Keratinocyte (primary cell): ENCODE results near the gene MADD. TPM values are rescaled to one million over a fixed set of nuclear protein-coding genes. Genes with fewer than 3 reads are reported as not detected.
A peak's percentile ranks its signal among the peaks of the same experiment; 100 is the strongest.

Experiments
- DNase-seq: peaks from one replicate; pipeline ENCODE4 v3.0.0-alpha.2; 2011; ENCODE audit warnings: low read depth, missing footprints, low spot score
- FAIRE-seq: peaks from 2 replicates; lab custom pipeline; 2011; peaks lifted over from hg19 to GRCh38; lab: Jason Lieb, UNC
- H2AFZ ChIP-seq: 2 replicates; pipeline ENCODE4 v1.6.0; 2012; ENCODE audit warnings: low read length, control low read depth, inconsistent platforms; ENCODE audit not compliant: control insufficient read depth
- H3K27ac ChIP-seq: 2 replicates; pipeline ENCODE4 v1.5.1; 2011; ENCODE audit warnings: low read length; ENCODE audit not compliant: control insufficient read depth, insufficient read depth
- H3K27me3 ChIP-seq: 3 replicates; pipeline ENCODE4 v1.6.0; 2011; ENCODE audit warnings: low read length; ENCODE audit not compliant: control insufficient read depth, insufficient read depth; ENCODE audit errors: extremely low read depth
- H3K36me3 ChIP-seq, 2 experiments: 2 replicates in 1 of 2; 3 replicates in 1 of 2; pipeline ENCODE4 v1.5.1; 2011; ENCODE audit warnings: low read length in 2 of 2, mild to moderate bottlenecking in 1 of 2; ENCODE audit not compliant: control insufficient read depth in 2 of 2, insufficient read depth in 2 of 2; ENCODE audit errors: extremely low read depth in 1 of 2
- H3K4me1 ChIP-seq: 3 replicates; pipeline ENCODE4 v1.5.1; 2011; ENCODE audit warnings: low read length; ENCODE audit not compliant: control insufficient read depth, insufficient read depth; ENCODE audit errors: extremely low read depth
- H3K4me2 ChIP-seq: 3 replicates; pipeline ENCODE4 v1.6.0; 2011; ENCODE audit warnings: low read depth, low read length; ENCODE audit not compliant: control insufficient read depth, insufficient read depth; ENCODE audit errors: extremely low read depth
- H3K4me3 ChIP-seq, 3 experiments: fragments of 200-600 bp in 1 of 3; sonication (generic) in 1 of 3; 2 replicates in 2 of 3; 3 replicates in 1 of 3; pipeline ENCODE4 v1.5.1; 2011 to 2016; ENCODE audit warnings: low read length in 3 of 3, mild to moderate bottlenecking in 3 of 3, control low read depth in 2 of 3, inconsistent platforms in 1 of 3, low read depth in 1 of 3, mixed read lengths in 1 of 3, mixed run types in 1 of 3, moderate library complexity in 1 of 3; ENCODE audit not compliant: control insufficient read depth in 2 of 3, insufficient read depth in 2 of 3; ENCODE audit errors: extremely low read depth in 1 of 3
- H3K79me2 ChIP-seq: 2 replicates; pipeline ENCODE4 v1.6.0; 2012; ENCODE audit warnings: low read length; ENCODE audit not compliant: control insufficient read depth, insufficient read depth
- H3K9ac ChIP-seq: 3 replicates; pipeline ENCODE4 v1.6.0; 2011; ENCODE audit warnings: low read length; ENCODE audit not compliant: control insufficient read depth, insufficient read depth; ENCODE audit errors: extremely low read depth
- H3K9me1 ChIP-seq: 3 replicates; pipeline ENCODE4 v1.6.0; 2011; ENCODE audit warnings: low read length; ENCODE audit not compliant: control insufficient read depth, insufficient read depth; ENCODE audit errors: extremely low read depth
- H3K9me3 ChIP-seq: 2 replicates; pipeline ENCODE4 v1.5.1; 2012; ENCODE audit warnings: low read depth, low read length; ENCODE audit not compliant: control insufficient read depth
- H4K20me1 ChIP-seq: 3 replicates; pipeline ENCODE4 v1.6.0; 2011; ENCODE audit warnings: low read length; ENCODE audit not compliant: control insufficient read depth, insufficient read depth; ENCODE audit errors: extremely low read depth
- EZH2 ChIP-seq: IDR thresholded peaks from one replicate; pipeline ENCODE4 v1.6.1; 2012; ENCODE audit warnings: inconsistent platforms, mild to moderate bottlenecking, low read length, moderate library complexity
- dilution Hi-C: fragments of 300-500 bp; cut with MboI; formaldehyde crosslinking; loops from one replicate; pipeline ENCODE4 v1.7.0; 2020; ENCODE audit warnings: low sequenced_read_pairs; ENCODE audit not compliant: extremely low pct_ligation_motif_present
- polyA plus RNA-seq, 5 experiments: library from polyadenylated mRNA; depleted of rRNA in 3 of 5; stranded (reverse) in 3 of 5; stranded (forward) in 1 of 5; unstranded in 1 of 5; fragments of >200 nt; gene quantifications; 1 replicate in 1 of 5; 2 replicates in 3 of 5; 3 replicates in 1 of 5; pipeline versions ENCODE4 v1.2.1 to v1.2.3, GENCODE V29; 2011 to 2012; ENCODE audit warnings: missing spikeins in 2 of 5, low read depth in 1 of 5, low replicate concordance in 1 of 5
- TF ChIP-seq, protein P1 (sequence below), 3 experiments: IDR thresholded peaks in 1 of 3; conservative IDR thresholded peaks in 1 of 3; optimal IDR thresholded peaks in 1 of 3; 2 replicates in 2 of 3; 3 replicates in 1 of 3; pipeline versions ENCODE3 to v1.5.1; 2011; ENCODE audit warnings: low read length in 3 of 3, mild to moderate bottlenecking in 3 of 3, moderate library complexity in 2 of 3, control low read depth in 1 of 3, inconsistent platforms in 1 of 3; ENCODE audit not compliant: insufficient read depth in 2 of 3; ENCODE audit errors: extremely low read depth in 1 of 3

The MADD gene
- polyA plus RNA-seq, 1 donor (not counting 4 experiments of a cell fraction or from before 2014, with no cell fraction given) = 11.9 TPM

DNA sequence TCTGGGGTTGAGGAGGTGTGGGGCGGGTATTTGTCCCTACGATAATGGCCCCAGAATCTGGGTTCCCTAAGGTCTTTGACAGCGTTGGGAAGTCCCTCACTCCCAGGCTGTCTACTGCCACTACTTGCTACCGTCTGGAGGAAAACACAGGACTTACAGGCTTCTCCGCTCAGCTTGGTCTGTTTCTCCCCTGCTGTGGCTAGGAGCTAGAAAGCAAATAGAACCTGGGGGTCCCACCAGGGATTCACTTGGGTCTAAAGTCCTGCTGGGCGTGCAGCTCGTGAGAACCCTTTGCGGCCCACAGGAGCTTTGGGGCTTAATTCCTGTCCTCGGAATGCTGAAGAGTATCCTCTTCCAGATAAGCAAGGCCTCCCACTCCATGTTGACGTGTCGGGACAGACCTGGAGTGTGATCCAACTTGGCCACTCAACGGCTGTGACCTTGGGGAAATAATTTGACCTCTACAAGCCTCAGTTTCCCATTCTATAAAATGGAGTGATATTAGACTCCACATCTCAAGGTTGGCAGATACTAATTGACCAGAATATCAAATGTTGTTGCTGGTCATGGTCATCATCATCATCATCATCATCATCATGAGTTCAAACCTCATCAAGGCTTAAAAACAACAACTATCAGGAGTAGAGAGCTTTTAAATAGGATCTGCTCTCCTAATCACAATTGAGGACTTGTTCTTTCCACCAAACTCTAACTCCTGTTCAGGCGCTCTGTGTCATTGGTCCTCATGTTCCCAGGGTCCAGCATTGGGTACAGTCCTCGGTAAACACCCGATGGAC is 84.2 kb downstream of the MADD start:
- TF ChIP-seq EZH2 = no peak
- TF ChIP-seq, protein P1, sequence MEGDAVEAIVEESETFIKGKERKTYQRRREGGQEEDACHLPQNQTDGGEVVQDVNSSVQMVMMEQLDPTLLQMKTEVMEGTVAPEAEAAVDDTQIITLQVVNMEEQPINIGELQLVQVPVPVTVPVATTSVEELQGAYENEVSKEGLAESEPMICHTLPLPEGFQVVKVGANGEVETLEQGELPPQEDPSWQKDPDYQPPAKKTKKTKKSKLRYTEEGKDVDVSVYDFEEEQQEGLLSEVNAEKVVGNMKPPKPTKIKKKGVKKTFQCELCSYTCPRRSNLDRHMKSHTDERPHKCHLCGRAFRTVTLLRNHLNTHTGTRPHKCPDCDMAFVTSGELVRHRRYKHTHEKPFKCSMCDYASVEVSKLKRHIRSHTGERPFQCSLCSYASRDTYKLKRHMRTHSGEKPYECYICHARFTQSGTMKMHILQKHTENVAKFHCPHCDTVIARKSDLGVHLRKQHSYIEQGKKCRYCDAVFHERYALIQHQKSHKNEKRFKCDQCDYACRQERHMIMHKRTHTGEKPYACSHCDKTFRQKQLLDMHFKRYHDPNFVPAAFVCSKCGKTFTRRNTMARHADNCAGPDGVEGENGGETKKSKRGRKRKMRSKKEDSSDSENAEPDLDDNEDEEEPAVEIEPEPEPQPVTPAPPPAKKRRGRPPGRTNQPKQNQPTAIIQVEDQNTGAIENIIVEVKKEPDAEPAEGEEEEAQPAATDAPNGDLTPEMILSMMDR (optimal IDR thresholded peaks at IDR 0.05 in 1 of 3, IDR thresholded peaks at IDR 0.05 in 1 of 3, conservative IDR thresholded peaks at IDR 0.05 in 1 of 3; ENCODE audit: extremely low read depth in 1 of 3, insufficient read depth in 2 of 3, low read length in 3 of 3) = no peak
- Histone ChIP-seq H3K9me1 (no peaks in the 10 kb centered on the region), H3K27ac (no peak overlapping the region), H3K4me1 (peaks cover 6% of the 10 kb centered on the region), H3K36me3 (no peaks in the 10 kb centered on the region), H3K4me2 (peak overlapping the region; percentile 41), H3K79me2 (no peaks in the 10 kb centered on the region), H3K9ac (no peak overlapping the region), H4K20me1 (no peaks in the 10 kb centered on the region), H3K9me3 (no peaks in the 10 kb centered on the region), H2AFZ (peak overlapping the region; percentile 9), H3K27me3 (no peaks in the 10 kb centered on the region), H3K4me3 (no peak overlapping the region)
- DNase-seq = no peak
- dilution Hi-C loops = no loop called here
- no peak for FAIRE-seq

DNA sequence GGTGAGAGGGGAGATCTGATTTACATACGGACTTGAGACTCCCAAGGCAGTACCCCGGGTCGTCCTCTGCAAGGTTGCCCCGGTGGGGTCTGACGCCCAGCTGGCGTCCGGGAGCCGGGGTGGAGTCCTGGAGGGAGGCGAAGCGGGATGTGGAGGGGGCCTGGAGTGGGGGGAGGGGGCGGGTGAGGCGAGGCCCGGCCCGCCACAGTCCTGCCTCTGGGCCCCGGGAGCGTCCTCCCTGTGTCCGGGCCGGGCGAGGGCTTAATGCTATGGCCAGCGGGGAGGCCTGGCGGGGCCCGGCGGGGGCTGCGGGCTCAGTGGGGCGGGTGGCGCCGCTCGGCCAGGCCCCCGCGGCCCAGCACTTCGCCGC is 85.0 kb downstream of the MADD start:
- no peak overlapping the region for H3K9ac ChIP-seq
- no peak overlapping the region for H3K27ac ChIP-seq
- peak overlapping the region in 2 of 3 experiments; percentile 26 to 32 for H3K4me3 ChIP-seq
- peak overlapping the region; percentile 58 for H3K4me2 ChIP-seq
- peak overlapping the region; percentile 26 for H2AFZ ChIP-seq
- no peaks in the 10 kb centered on the region for H3K79me2 ChIP-seq
- TF ChIP-seq, protein P1 (optimal IDR thresholded peaks at IDR 0.05 in 1 of 3, IDR thresholded peaks at IDR 0.05 in 1 of 3, conservative IDR thresholded peaks at IDR 0.05 in 1 of 3; ENCODE audit: extremely low read depth in 1 of 3, insufficient read depth in 2 of 3, low read length in 3 of 3) = no peak
- TF ChIP-seq EZH2 = no peak
- no peaks in the 10 kb centered on the region for H3K9me3 ChIP-seq
- no peak for DNase-seq
- H4K20me1 ChIP-seq = no peaks in the 10 kb centered on the region
- H3K27me3 ChIP-seq = no peaks in the 10 kb centered on the region
- H3K4me1 ChIP-seq = peaks cover 6% of the 10 kb centered on the region
- H3K36me3 ChIP-seq = no peaks in the 10 kb centered on the region
- dilution Hi-C loops = no loop called here
- FAIRE-seq = no peak
- no peaks in the 10 kb centered on the region for H3K9me1 ChIP-seq
